Lung (tissue), 12 donors: ENCODE measurements around the gene EPB41. TPM values are rescaled to one million over a fixed set of nuclear protein-coding genes. Genes with fewer than 3 reads are reported as not detected.

Experiments
- ATAC-seq: fragments of 200-7000 bp; cut with Tn5 transposase; one replicate; pipeline ENCODE4 v1.9.1; 2020; ENCODE audit warnings: moderate number of reproducible peaks; ENCODE audit not compliant: insufficient read depth, low FRiP score
- DNase-seq, 3 donors: peaks; one replicate each; pipeline ENCODE4 v3.0.0-alpha.2; 2013 to 2017
- H3K27ac ChIP-seq, 2 donors: one replicate each; pipeline ENCODE4 v1.5.1; 2013; ENCODE audit warnings: mild to moderate bottlenecking in 2 of 2, moderate library complexity in 2 of 2, control low read depth in 1 of 2, inconsistent platforms in 1 of 2, low read depth in 1 of 2, low read length in 1 of 2
- H3K27me3 ChIP-seq, 3 donors: one replicate each; pipeline ENCODE4 v1.5.1; 2013; ENCODE audit warnings: low read length in 2 of 3; ENCODE audit not compliant: control insufficient read depth in 3 of 3, insufficient read depth in 3 of 3
- H3K36me3 ChIP-seq, 4 donors: one replicate each; pipeline ENCODE4 v1.5.1; 2013; ENCODE audit warnings: low read length in 4 of 4, mild to moderate bottlenecking in 1 of 4, moderate library complexity in 1 of 4; ENCODE audit not compliant: control insufficient read depth in 4 of 4, insufficient read depth in 4 of 4
- H3K4me1 ChIP-seq, 5 donors: one replicate each; pipeline ENCODE4 v1.5.1; 2013; ENCODE audit warnings: low read length in 5 of 5, mild to moderate bottlenecking in 2 of 5, moderate library complexity in 1 of 5; ENCODE audit not compliant: control insufficient read depth in 5 of 5, insufficient read depth in 5 of 5
- H3K4me3 ChIP-seq: one replicate; pipeline ENCODE4 v1.5.1; 2013; ENCODE audit warnings: mild to moderate bottlenecking, control low read depth, moderate library complexity
- H3K9ac ChIP-seq, 2 donors: one replicate each; pipeline ENCODE4 v1.5.1; 2013; ENCODE audit warnings: low read length in 2 of 2, control low read depth in 1 of 2; ENCODE audit not compliant: insufficient read depth in 1 of 2
- H3K9me3 ChIP-seq, 4 donors: one replicate each; pipeline ENCODE4 v1.5.1; 2013; ENCODE audit warnings: low read length in 3 of 4, mild to moderate bottlenecking in 1 of 4, moderate library complexity in 1 of 4; ENCODE audit not compliant: control insufficient read depth in 4 of 4, insufficient read depth in 3 of 4
- WGBS, 2 donors: extraction: QIAGEN DNeasy Blood & Tissue Kit; methylation state at CpG; one replicate each; pipeline ENCODE4 v1.1.7; 2013; 5-methylcytosine and 5-hydroxymethylcytosine counted together
- polyA plus RNA-seq, 2 donors: library from polyadenylated mRNA; stranded (reverse); fragments of 200-250 nt; gene quantifications; one replicate each; pipeline ENCODE4 v1.2.1, GENCODE V29; 2013
- total RNA-seq, 2 donors: library from RNA; depleted of rRNA in 1 of 2; stranded (reverse); fragments of >200 nt in 1 of 2; gene quantifications; one replicate each; pipeline ENCODE4 v1.2.1, GENCODE V29; 2014 to 2021
- TF ChIP-seq, protein P1 (sequence below): IDR thresholded peaks from 2 replicates; pipeline ENCODE4 v1.5.1; 2012; ENCODE audit warnings: mild to moderate bottlenecking; ENCODE audit errors: control extremely low read depth, extremely low read depth
- donor health status: control.
- donor health status: control.
- donor health status: Bipolar disorder and iron deficiency.
- donor health status: healthy.
- donor health status: DM: yes; HTN: yes; CAD: no.

Gene EPB41
- total and polyA plus RNA-seq, 4 donors = 10.4 to 69.0 (median 33.3) TPM

DNA sequence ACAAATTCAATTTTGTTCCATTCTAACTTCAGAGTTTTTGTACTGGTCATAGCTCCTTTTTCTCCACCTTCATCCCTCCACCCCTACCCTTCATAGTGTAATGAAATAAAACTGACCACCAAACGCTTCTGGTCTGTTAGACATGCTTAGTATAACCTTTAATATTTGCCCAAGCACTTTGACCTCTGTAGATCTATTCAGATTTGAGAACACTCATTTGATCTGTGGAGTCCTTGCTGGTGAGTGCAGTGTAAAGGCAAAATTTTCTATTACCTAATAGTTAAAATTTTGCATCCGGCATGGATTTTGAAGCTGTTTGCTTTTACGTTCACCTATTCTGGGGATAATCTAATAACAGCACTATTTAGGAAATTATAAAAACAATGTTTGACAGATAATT, 168.2 kb downstream of the EPB41 start:
- H3K9ac ChIP-seq = no peak overlapping the region
- H3K27ac ChIP-seq = no peak overlapping the region
- ATAC-seq (no peak), DNase-seq (no peak)
- TF ChIP-seq, protein P1, sequence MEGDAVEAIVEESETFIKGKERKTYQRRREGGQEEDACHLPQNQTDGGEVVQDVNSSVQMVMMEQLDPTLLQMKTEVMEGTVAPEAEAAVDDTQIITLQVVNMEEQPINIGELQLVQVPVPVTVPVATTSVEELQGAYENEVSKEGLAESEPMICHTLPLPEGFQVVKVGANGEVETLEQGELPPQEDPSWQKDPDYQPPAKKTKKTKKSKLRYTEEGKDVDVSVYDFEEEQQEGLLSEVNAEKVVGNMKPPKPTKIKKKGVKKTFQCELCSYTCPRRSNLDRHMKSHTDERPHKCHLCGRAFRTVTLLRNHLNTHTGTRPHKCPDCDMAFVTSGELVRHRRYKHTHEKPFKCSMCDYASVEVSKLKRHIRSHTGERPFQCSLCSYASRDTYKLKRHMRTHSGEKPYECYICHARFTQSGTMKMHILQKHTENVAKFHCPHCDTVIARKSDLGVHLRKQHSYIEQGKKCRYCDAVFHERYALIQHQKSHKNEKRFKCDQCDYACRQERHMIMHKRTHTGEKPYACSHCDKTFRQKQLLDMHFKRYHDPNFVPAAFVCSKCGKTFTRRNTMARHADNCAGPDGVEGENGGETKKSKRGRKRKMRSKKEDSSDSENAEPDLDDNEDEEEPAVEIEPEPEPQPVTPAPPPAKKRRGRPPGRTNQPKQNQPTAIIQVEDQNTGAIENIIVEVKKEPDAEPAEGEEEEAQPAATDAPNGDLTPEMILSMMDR = no peak
- no peaks in the 10 kb centered on the region for H3K9me3 ChIP-seq
- H3K36me3 ChIP-seq = peaks cover 0 to 1% (median 0%) of the 10 kb centered on the region in 4 donors
- WGBS, 2 donors = 79 to 89% methylated on average over 3 of the region's 3 CpGs
- no peaks in the 10 kb centered on the region for H3K27me3 ChIP-seq
- H3K4me3 ChIP-seq = no peak overlapping the region
- H3K4me1 ChIP-seq = peaks cover 0 to 7% (median 0%) of the 10 kb centered on the region in 5 donors

DNA sequence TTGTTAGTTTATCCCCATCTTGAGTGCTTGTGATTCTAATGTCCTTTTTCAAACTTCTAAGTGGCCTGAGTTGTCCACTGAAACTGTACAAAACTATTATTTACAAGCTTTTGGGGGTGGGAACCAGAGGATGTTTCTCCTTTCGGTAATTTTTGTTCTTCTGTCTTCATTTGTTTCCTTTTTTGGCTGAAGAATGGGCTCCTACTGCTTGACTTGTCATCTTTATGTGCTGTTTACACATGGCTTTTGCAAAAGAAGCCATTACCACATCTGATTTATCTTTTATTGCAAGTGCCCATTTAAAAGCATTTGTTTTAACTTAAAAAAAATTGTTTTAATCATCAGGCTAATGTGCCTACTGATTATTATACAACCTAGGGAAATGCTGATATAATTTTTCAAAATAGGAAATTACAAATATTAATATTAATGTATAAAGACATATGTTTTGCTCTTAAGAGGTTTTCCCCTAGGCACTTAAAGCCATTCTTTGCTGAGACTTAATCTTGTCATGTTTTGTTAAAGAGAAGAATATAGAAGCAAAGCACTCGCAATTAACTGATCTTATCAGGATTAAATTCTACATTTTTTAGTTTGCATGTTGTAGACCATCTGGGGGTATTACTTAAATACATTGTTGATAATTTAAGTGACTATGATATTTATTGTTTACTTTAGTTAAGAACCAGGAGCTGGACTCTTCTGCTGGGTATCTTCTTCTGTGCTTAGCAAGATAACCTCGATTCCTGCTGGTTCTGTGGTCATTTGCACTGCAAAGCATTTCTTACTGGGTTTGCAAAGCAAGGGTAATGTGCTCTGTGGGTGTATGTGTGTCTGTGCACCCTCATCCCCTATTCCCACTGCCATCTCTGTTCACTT, 169.2 kb downstream of the EPB41 start:
- H3K9ac ChIP-seq = peak overlapping the region in 1 of 2 donors; percentile 23
- H3K27me3 ChIP-seq = no peaks in the 10 kb centered on the region
- H3K4me1 ChIP-seq = peaks cover 0 to 7% (median 0%) of the 10 kb centered on the region in 5 donors
- TF ChIP-seq, protein P1 = no peak
- no peak overlapping the region for H3K4me3 ChIP-seq
- H3K9me3 ChIP-seq = no peaks in the 10 kb centered on the region
- peaks cover 0 to 1% (median 0%) of the 10 kb centered on the region in 4 donors for H3K36me3 ChIP-seq
- no peak for ATAC-seq
- no peak overlapping the region for H3K27ac ChIP-seq
- DNase-seq = peak in 2 of 3 donors; percentile 27 to 41
- 74 to 86% methylated on average over 3 of the region's 3 CpGs for WGBS, 2 donors

DNA sequence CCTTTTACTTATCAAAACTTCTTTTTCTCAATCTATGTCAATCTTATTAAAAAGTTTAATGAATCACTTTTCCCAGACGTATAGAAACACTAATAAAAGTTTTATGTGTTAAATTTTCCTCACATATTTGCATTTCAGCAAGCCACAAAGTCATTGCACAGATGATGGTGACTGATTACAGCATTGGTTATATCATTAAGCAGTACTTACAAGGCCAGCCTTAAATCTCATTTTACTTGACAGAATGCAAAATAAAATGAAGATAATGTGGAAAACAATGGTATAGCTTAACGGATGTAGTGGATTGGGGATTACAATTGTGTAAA, 169.8 kb downstream of the EPB41 start:
- TF ChIP-seq, protein P1 = no peak
- no peak overlapping the region for H3K9ac ChIP-seq
- peaks cover 0 to 1% (median 0%) of the 10 kb centered on the region in 4 donors for H3K36me3 ChIP-seq
- ATAC-seq (no peak), DNase-seq (peak in 1 of 3 donors; percentile 2)
- H3K27ac ChIP-seq = no peak overlapping the region
- H3K4me1 ChIP-seq = peaks cover 0 to 7% (median 0%) of the 10 kb centered on the region in 5 donors
- H3K27me3 ChIP-seq = no peaks in the 10 kb centered on the region
- no peak overlapping the region for H3K4me3 ChIP-seq
- WGBS, 2 donors = 84 to 91% methylated on average over 2 of the region's 2 CpGs
- no peaks in the 10 kb centered on the region for H3K9me3 ChIP-seq
